ENCODE data around the gene KIAA1217.
"Not testable (repeated sequence)": the region's sequence is repeated elsewhere in the genome, so short reads cannot be mapped to it uniquely, and the experiment has no call there.

The KIAA1217 gene

GRCh38 chr10:24440817-24441797 lies 232.2 kb downstream of the KIAA1217 start:
- no peak for DNase-seq (ENCODE audit: low read depth in 2 of 2)

DNA sequence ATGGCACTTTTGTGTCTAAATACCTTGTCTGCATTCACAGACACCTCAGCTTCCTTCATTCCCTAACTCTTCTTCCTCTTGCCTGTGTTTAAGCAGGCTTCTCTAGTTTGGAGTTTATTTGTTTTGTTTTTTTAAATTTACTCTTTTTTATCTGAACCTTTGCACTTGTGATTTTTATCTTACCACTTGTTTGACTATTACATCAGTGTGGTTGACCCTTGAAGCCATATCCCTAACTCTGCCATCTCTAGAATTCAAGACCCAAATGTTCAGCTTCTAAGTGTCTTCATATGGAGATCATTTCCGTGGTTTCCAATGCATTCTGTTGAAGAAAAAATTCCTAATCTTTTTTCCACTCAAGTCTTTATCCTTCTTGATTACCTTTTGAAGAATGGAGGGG lies 233.3 kb downstream of the KIAA1217 start:
- no peak for DNase-seq (ENCODE audit: low read depth in 2 of 2)

DNA sequence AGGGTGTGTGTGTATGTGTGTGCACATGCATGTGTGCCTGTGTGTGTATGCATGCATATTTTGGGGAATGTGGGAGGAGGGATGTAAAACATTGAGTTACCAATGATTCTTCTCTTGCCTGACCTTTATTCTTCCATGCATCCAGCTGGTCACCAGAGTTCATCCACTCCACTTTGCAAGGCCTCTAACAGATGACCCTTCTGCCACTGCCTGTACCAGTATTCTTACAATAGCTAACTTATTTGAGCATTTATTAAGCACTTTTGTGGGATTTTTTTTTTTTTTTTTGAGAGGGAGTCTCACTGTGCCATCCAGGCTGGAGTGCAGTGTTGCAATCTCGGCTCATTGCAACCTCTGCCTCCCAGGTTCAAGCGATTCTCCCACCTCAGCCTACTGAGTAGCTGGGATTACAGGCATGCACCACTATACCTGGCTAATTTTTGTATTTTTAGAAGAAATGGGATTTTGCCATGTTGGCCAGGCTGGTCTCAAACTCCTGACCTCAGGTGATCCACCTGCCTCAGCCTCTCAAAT lies 233.8 kb downstream of the KIAA1217 start:
- not testable (repeated sequence) for DNase-seq (ENCODE audit: low read depth in 2 of 2)

GRCh38 chr10:24444337-24444736 lies 235.4 kb downstream of the KIAA1217 start:
- DNase-seq (ENCODE audit: low read depth in 2 of 2) = no peak

DNA sequence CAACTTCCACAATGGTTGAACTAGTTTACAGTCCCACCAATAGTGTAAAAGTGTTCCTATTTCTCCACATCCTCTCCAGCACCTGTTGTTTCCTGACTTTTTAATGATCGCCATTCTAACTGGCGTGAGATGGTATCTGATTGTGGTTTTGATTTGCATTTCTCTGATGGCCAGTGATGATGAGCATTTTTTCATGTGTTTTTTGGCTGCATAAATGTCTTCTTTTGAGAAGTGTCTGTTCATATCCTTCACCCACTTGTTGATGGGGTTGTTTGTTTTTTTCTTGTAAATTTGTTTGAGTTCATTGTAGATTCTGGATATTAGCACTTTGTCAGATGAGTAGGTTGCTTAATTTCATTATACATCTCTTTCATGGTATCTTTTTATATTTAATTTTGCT lies 237.0 kb downstream of the KIAA1217 start:
- not testable (repeated sequence) for DNase-seq (ENCODE audit: low read depth in 2 of 2)

- DNase-seq (ENCODE audit: low read depth in 2 of 2) = no peak
Observed at GRCh38 chr10:24446739-24447138, 237.8 kb downstream of the KIAA1217 start.

DNA sequence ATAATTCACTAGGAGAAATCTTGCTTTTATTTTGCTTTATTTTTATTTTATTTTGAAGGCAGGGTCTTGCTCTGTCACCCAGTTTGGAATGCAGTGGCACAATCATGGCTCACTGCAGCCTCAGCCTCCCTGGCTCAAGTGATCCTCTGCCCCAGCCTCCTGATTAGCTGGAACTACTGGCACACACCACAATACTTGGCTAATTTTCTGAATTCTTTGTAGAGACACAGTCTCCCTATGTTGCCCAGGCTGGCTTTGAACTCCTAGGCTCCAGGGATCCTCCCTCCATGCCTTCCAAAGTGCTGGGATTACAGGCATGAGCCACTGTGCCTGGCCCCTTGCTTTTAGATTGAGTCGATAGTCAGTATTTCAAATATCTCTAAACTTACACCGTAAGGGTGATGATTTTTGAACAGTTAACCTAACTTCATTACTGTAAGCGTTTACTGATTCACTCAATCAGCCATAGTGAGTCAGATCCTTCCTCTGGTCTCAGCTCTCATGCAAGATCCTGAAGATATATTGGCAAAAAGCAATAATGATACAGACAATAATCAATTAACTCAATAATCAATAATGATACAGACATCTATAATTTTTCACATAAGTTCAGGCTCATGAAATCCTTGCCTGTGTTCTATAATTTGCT lies 239.5 kb downstream of the KIAA1217 start:
- DNase-seq (ENCODE audit: low read depth in 2 of 2) = no peak

GRCh38 chr10:24449321-24449740 lies 240.4 kb downstream of the KIAA1217 start:
- DNase-seq (ENCODE audit: low read depth in 2 of 2) = no peak

DNA sequence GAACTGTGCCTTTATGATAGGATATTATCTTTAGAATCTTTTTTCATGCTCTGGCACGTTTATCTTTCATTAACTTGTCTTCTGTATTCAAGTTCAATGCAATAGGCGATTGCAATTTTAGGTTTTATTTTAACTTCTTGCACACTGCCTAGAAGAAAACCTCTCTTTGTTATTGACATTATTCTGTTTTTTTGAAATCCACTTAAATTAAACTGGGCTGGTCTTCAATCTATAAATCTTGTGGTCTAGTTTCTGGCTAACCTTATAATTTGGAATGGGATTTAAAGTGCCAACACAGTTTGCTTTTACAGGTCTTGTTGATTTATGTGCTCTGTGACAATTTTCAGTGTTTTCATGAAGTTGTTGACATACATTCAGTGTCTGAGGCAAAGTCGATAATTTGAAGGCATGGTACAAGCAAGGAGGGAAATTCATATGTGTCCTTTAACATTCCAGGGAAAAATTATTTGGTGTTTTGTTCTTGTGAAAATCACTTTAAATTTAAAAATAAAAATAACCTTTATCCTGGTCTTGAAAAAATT lies 240.9 kb downstream of the KIAA1217 start:
- DNase-seq (ENCODE audit: low read depth in 2 of 2) = no peak

DNA sequence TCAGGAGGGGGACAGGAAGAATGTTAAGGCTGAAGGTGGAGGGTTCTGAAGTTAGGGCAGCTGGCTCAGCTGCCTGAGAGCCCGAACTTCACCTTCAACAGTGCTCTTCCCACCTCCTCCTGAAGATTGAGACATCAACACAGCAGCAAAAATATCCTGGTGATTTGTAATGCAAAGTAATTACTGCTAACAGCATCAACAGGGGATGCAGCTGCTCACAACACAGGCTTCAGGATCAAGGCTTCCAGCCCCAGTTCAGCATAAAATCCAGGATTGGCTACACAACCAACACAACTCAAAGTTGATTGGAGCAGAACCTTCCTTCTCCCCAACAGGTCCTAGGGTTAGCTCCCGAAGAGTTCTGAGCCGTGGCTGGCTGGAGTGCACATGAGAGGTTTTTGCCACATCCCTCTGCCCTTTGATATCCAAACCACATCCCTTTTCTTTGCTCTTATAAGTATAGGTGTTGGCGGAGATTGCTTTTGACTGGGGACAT lies 242.4 kb downstream of the KIAA1217 start:
- DNase-seq (ENCODE audit: low read depth in 2 of 2) = no peak

GRCh38 chr10:24452030-24452429 lies 243.1 kb downstream of the KIAA1217 start:
- DNase-seq (ENCODE audit: low read depth in 2 of 2) = no peak

- DNase-seq (ENCODE audit: low read depth in 2 of 2) = no peak
Observed at GRCh38 chr10:24453404-24453830, 244.5 kb downstream of the KIAA1217 start.

GRCh38 chr10:24453973-24454372 lies 245.0 kb downstream of the KIAA1217 start:
- DNase-seq (ENCODE audit: low read depth in 2 of 2) = no peak

DNA sequence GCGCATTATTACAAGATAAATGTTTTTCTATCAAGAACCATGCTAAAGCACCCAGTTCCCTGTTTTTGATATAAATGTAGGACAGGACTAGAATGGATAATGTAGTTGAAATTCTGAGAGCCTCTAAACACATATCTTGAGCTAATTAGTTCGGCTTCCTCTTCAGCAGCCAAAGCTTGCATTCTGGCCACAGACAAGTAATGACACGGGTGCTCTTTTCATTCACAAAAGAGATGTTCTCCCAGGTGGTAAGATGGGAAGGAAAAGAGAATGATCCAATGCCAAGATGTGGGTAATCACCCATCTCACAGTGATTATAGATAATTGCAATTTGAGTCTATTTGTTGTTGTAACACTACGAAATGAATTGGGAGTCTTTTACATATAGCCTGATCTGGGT lies 246.5 kb downstream of the KIAA1217 start:
- no peak for DNase-seq (ENCODE audit: low read depth in 2 of 2)

- DNase-seq (ENCODE audit: low read depth in 2 of 2) = no peak
Observed at GRCh38 chr10:24456322-24456721, 247.4 kb downstream of the KIAA1217 start.

GRCh38 chr10:24457661-24458318 lies 248.9 kb downstream of the KIAA1217 start:
- DNase-seq (ENCODE audit: low read depth in 2 of 2) = no peak

DNA sequence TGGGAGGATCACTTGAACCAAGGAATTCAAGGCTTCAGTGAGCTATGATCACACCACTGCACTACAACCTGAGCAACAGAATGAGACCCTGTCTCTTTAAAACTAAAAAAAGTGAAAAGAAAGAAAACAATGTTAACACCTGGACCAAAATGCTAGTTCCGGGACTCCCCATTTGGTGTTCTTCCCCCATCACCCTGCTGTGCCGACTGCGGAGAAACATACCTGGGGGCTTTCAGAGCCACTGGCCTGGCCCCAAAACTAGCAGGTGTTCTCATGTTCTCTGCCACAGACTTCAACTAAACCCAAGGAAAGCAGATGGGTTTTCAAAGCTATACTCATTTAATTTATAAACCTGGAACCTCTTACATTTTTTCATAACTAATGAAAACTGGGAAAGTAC lies 250.9 kb downstream of the KIAA1217 start:
- no peak for DNase-seq (ENCODE audit: low read depth in 2 of 2)

DNA sequence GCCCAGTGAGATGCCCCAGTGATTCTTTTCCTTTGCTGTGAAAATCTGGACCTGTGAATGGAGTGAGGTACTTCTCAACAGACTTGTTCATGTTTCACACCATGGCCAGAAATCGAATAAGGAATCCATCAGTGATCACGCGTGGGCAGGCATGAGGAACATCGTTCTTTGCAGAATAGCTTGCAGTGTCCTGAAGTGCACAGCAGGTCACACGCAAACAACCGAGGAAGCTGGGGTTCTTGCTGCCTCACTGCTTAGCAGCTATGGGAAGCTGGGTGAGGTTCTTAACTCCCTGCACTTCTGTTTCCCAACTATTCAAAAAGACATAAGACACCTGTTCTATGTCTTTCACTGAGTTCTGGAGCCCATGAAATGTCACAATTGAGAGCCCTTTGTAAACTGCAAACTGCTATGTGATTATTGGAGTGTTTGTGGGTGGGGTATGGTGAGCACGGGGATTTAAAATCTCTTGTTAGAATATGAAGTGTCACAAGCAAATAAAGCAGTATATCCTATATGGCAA lies 253.4 kb downstream of the KIAA1217 start:
- DNase-seq (ENCODE audit: low read depth in 2 of 2) = no peak

DNA sequence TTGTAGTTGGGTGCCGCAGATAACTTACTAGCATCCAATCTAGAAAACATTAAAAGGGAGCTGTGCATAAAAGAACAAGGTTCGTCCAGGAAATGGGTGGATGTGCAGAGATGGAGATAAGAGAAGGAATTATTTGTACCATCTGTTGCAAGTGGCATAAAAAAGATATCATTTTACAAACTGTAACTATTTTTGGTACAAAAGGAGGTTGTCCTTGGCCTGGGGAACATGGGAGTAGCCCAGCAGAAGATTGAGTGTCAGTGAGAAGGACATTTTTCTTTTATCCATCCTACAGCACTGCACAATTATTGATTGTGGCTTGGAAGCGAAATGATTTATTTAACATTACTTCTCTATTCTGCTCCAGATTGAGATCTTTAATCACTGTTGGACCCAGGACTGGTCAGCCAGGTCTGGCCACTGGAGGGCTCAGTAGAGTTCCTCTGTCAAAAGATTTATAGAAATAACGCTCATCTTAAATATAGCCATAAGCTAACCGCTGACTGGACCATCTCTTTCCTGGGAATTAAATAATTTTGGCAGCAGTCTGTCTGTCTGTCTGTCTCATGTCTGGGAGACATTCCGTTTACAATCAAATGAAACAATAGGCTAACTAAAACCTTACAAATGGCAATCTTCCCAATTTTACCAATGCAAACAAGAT lies 254.1 kb downstream of the KIAA1217 start:
- DNase-seq (ENCODE audit: low read depth in 2 of 2) = no peak

GRCh38 chr10:24463611-24464426 lies 254.9 kb downstream of the KIAA1217 start:
- DNase-seq (ENCODE audit: low read depth in 2 of 2) = no peak
